MM.1S (cell line): ENCODE results near the gene KIRREL3.

Source experiments
- DNase-seq: peaks from one replicate; pipeline ENCODE4 v3.0.0-alpha.2; 2015
- H2AFZ ChIP-seq: fragments of 300-600 bp; sonication (generic); 2 replicates; pipeline ENCODE4 v1.6.0; 2016; ENCODE audit warnings: antibody characterized with exemption, low read length
- H3F3A ChIP-seq: fragments of 300-600 bp; sonication (generic); 2 replicates; pipeline ENCODE4 v1.6.1; 2016; ENCODE audit warnings: mild to moderate bottlenecking, antibody characterized with exemption, low read length, moderate library complexity, mixed read lengths; ENCODE audit not compliant: insufficient read depth
- H3K27ac ChIP-seq: fragments of 300-600 bp; sonication (generic); 2 replicates; pipeline ENCODE4 v1.5.1; 2016; ENCODE audit warnings: mild to moderate bottlenecking, low read length
- H3K27me3 ChIP-seq: fragments of 300-600 bp; sonication (generic); replicated peaks from 2 replicates; pipeline ENCODE4 v1.6.0; 2016; ENCODE audit warnings: low read length; ENCODE audit not compliant: insufficient read depth
- H3K36me3 ChIP-seq: fragments of 300-600 bp; sonication (generic); replicated peaks from 2 replicates; pipeline ENCODE4 v1.6.1; 2016; ENCODE audit warnings: mild to moderate bottlenecking, low read length, mixed read lengths; ENCODE audit not compliant: insufficient read depth
- H3K4me1 ChIP-seq: fragments of 300-600 bp; sonication (generic); 2 replicates; pipeline ENCODE4 v1.6.1; 2016; ENCODE audit warnings: low read length, mixed read lengths
- H3K4me2 ChIP-seq: fragments of 300-600 bp; sonication (generic); 2 replicates; pipeline ENCODE4 v1.6.0; 2016; ENCODE audit warnings: low read depth, low read length
- H3K4me3 ChIP-seq: fragments of 300-600 bp; sonication (generic); 2 replicates; pipeline ENCODE4 v1.5.1; 2016; ENCODE audit warnings: low read length, mixed read lengths
- H3K79me2 ChIP-seq: fragments of 300-600 bp; sonication (generic); 2 replicates; pipeline ENCODE4 v1.6.1; 2016; ENCODE audit warnings: mixed run types, low read length, mixed read lengths
- H3K9ac ChIP-seq: fragments of 300-600 bp; sonication (generic); 2 replicates; pipeline ENCODE4 v1.6.1; 2016; ENCODE audit warnings: low read length, mixed read lengths
- H3K9me2 ChIP-seq: fragments of 300-600 bp; sonication (generic); replicated peaks from 2 replicates; pipeline ENCODE4 v1.6.1; 2016; ENCODE audit warnings: mild to moderate bottlenecking, low read length, mixed read lengths; ENCODE audit not compliant: insufficient read depth
- H3K9me3 ChIP-seq: fragments of 300-600 bp; sonication (generic); replicated peaks from 2 replicates; pipeline ENCODE4 v1.6.1; 2016; ENCODE audit warnings: mild to moderate bottlenecking, low read length, mixed read lengths; ENCODE audit not compliant: insufficient read depth
- H4K20me1 ChIP-seq: fragments of 300-600 bp; sonication (generic); 2 replicates; pipeline ENCODE4 v1.6.1; 2016; ENCODE audit warnings: mild to moderate bottlenecking, low read length, moderate library complexity, mixed read lengths; ENCODE audit not compliant: insufficient read depth
- EZH2 ChIP-seq: fragments of 300-600 bp; sonication (generic); optimal IDR thresholded peaks from 2 replicates; pipeline ENCODE3; 2017; ENCODE audit warnings: low read depth, mild to moderate bottlenecking, antibody characterized with exemption, low read length, mixed read lengths
- EZH2phosphoT487 ChIP-seq: fragments of 300-600 bp; sonication (generic); IDR thresholded peaks from 2 replicates; pipeline ENCODE4 v1.6.1; 2018; ENCODE audit warnings: antibody characterized with exemption, low read length
- TF ChIP-seq, protein P1 (sequence below): fragments of 300-600 bp; sonication (generic); IDR thresholded peaks from 2 replicates; pipeline ENCODE4 v1.5.1; 2016; ENCODE audit warnings: antibody characterized with exemption, low read length, mixed read lengths

KIRREL3 gene

DNA sequence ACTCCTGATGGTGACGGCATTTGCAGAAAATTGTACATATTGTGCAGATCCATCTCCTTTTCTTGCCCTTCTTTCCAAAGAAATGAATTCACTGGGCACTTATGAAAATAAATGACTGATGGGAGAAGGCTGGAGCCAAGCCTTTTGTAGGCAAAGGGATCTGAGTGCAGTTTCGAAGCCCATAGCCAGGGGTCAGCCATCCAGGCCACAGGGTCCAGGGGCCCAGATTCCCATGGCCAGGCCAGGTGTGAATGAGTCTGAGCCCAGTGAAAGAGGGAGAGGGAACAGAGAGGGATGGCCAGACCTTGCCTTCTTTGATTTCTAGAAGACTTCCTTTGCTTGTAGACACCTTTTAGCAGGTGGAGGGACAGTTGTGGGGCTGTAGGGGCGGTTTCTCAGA lies 209.1 kb downstream of the KIRREL3 start:
- Histone ChIP-seq H4K20me1 (no peaks in the 10 kb centered on the region), H3K4me2 (no peak overlapping the region), H3K4me1 (no peaks in the 10 kb centered on the region), H3K9me2 (no peaks in the 10 kb centered on the region), H3K9me3 (no peaks in the 10 kb centered on the region), H3K79me2 (no peaks in the 10 kb centered on the region), H3K27ac (no peak overlapping the region), H3K27me3 (no peaks in the 10 kb centered on the region), H3F3A (no peaks in the 10 kb centered on the region), H3K4me3 (no peak overlapping the region), H2AFZ (no peak overlapping the region), H3K9ac (no peak overlapping the region), H3K36me3 (no peaks in the 10 kb centered on the region)
- TF ChIP-seq EZH2phosphoT487 (no peak), EZH2 (no peak)
- TF ChIP-seq, protein P1, sequence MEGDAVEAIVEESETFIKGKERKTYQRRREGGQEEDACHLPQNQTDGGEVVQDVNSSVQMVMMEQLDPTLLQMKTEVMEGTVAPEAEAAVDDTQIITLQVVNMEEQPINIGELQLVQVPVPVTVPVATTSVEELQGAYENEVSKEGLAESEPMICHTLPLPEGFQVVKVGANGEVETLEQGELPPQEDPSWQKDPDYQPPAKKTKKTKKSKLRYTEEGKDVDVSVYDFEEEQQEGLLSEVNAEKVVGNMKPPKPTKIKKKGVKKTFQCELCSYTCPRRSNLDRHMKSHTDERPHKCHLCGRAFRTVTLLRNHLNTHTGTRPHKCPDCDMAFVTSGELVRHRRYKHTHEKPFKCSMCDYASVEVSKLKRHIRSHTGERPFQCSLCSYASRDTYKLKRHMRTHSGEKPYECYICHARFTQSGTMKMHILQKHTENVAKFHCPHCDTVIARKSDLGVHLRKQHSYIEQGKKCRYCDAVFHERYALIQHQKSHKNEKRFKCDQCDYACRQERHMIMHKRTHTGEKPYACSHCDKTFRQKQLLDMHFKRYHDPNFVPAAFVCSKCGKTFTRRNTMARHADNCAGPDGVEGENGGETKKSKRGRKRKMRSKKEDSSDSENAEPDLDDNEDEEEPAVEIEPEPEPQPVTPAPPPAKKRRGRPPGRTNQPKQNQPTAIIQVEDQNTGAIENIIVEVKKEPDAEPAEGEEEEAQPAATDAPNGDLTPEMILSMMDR, result no peak
- no peak for DNase-seq

DNA sequence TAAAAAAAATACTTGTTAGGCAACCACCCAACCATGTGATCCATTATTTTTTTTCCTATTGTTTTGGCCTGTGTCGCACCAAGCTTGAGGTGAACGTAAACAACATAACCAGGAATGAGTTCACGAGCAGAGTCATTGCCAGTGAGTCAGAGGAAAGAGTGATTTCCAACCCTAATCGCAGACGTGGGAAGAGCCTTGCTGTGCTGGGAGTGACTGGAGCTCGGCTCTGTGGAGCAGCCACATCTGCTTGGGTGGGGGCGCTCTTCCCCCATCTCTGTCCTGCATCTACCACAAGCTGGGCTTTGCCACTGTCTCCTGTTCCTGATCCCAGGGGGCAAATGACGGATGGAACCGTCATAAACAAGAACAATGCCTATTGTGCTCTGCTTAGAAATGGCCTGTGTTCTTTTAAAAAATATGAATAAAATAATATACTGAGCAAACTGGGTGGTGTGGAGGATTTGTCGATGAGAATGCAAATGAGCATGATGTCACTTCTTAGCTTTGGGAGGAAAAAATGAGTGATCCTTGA lies 210.0 kb downstream of the KIRREL3 start:
- Histone ChIP-seq H3K4me2 (no peak overlapping the region), H3K9ac (no peak overlapping the region), H2AFZ (no peak overlapping the region), H4K20me1 (no peaks in the 10 kb centered on the region), H3F3A (no peaks in the 10 kb centered on the region), H3K9me2 (no peaks in the 10 kb centered on the region), H3K4me1 (no peaks in the 10 kb centered on the region), H3K9me3 (no peaks in the 10 kb centered on the region), H3K27me3 (no peaks in the 10 kb centered on the region), H3K4me3 (no peak overlapping the region), H3K36me3 (no peaks in the 10 kb centered on the region), H3K27ac (no peak overlapping the region), H3K79me2 (no peaks in the 10 kb centered on the region)
- DNase-seq, result no peak
- TF ChIP-seq EZH2phosphoT487, result no peak
- no peak for TF ChIP-seq EZH2
- TF ChIP-seq, protein P1, result no peak

DNA sequence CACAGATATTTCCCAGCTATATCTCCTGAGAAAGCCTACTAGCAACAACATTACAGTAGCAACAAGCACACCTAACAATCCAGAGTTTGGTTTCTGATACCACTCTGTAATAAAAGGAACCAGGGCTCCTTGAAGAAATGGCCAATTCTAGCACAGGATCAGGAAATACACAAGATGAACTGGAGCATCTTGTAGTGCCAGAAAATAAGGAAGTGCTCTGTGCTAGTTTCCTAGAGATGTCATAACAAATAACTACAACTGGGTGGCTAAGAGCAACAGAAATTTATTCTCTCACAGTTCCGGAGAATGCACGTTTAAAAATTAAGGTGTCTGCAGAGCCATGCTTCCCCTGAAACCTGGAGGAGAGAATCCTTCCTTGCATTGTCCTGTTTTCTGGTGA lies 217.8 kb downstream of the KIRREL3 start:
- H3K4me1 ChIP-seq, result no peaks in the 10 kb centered on the region
- TF ChIP-seq, protein P1, result no peak
- TF ChIP-seq EZH2 (no peak), EZH2phosphoT487 (no peak)
- no peaks in the 10 kb centered on the region for H3K27me3 ChIP-seq
- H2AFZ ChIP-seq, result no peak overlapping the region
- H3F3A ChIP-seq, result no peaks in the 10 kb centered on the region
- H3K9me3 ChIP-seq, result no peaks in the 10 kb centered on the region
- no peaks in the 10 kb centered on the region for H3K79me2 ChIP-seq
- H3K4me2 ChIP-seq, result no peak overlapping the region
- H3K9me2 ChIP-seq, result no peaks in the 10 kb centered on the region
- DNase-seq, result no peak
- no peak overlapping the region for H3K27ac ChIP-seq
- no peaks in the 10 kb centered on the region for H4K20me1 ChIP-seq
- H3K4me3 ChIP-seq, result no peak overlapping the region
- no peak overlapping the region for H3K9ac ChIP-seq
- H3K36me3 ChIP-seq, result no peaks in the 10 kb centered on the region
